ENCODE results near the gene CDK5. TPM values are rescaled to one million over a fixed set of nuclear protein-coding genes. Genes with fewer than 3 reads are reported as not detected.
"Not testable (repeated sequence)": the region's sequence is repeated elsewhere in the genome, so short reads cannot be mapped to it uniquely, and the experiment has no call there.

Gene CDK5
- total RNA-seq, 1 donor from 2014 or later: 4.2 TPM

DNA sequence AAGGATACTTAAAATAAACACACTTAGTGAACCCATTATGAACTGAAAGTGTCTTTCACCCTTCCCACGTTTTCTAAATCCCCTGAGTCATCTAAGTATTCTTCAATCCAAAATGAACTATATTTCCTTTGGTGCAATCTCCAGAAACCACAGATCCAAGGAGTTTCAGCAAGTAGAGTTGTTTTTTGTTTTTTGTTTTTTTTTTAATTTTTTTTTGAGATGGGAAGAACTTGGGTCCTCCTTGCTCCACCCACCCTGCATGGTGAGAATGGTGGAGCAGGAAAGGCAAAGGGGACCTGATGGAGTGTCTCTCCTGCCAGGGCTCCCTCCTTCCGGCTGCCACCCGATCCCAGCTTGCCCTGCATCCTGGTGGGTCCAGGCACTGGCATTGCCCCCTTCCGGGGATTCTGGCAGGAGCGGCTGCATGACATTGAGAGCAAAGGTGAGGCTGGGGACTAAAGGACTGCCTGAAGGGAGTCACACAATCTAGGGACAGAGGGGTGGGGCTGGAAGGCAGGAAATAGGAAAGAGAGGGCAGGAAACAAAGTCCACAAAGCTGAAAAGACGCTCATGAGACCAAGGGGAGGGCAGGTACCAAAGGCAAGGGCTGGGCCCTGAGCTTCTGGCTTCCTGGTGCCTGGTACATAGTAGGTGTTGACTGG, 45.5 kb downstream of the CDK5 start:
- Histone ChIP-seq H3K9me3 (no peaks in the 10 kb centered on the region), H3K36me3 (no peaks in the 10 kb centered on the region), H3K27ac (no peak overlapping the region), H3K4me1 (peaks cover 48% of the 10 kb centered on the region), H3K27me3 (no peaks in the 10 kb centered on the region), H3K4me3 (no peak overlapping the region)
- TF ChIP-seq CTCF (IDR thresholded peaks at IDR 0.05) (no peak), POLR2AphosphoS5 (IDR thresholded peaks at IDR 0.05; ENCODE audit: insufficient read depth in 1 of 2, low read depth in 1 of 2) (no peak), POLR2A (IDR thresholded peaks at IDR 0.05) (no peak)
- DNase-seq (ENCODE audit: extremely low spot score in 2 of 2): no peak
- intact Hi-C loops (cut with DNase I): no loop called here

DNA sequence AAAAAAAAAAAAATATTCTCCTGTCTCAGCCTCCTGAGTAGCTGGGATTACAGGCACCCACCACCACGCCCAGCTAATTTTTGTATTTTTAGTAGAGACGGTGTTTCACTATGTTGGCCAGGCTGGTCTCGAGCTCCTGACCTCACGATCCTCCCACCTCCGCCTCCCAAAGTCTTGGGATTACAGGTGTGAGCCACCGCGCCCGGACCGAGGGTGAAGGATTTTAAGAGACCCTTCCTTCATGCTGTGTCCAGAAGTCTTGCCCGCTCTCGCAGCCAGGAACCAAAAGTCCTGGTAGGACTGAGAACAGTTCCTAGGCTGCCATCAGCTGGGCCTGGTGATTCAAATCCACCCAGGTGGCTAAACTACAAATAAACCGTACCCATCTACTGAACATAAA, 46.1 kb downstream of the CDK5 start:
- DNase-seq (ENCODE audit: extremely low spot score in 2 of 2); H3K27ac ChIP-seq; H3K9me3 ChIP-seq; intact Hi-C loops (cut with DNase I); H3K36me3 ChIP-seq; H3K27me3 ChIP-seq; H3K4me3 ChIP-seq: not testable (repeated sequence)
- H3K4me1 ChIP-seq: peaks cover 48% of the 10 kb centered on the region

- TF ChIP-seq POLR2AphosphoS5 (IDR thresholded peaks at IDR 0.05; ENCODE audit: insufficient read depth in 1 of 2, low read depth in 1 of 2): no peak
- TF ChIP-seq POLR2A (IDR thresholded peaks at IDR 0.05): no peak
- no peak for TF ChIP-seq CTCF (IDR thresholded peaks at IDR 0.05)
- Histone ChIP-seq H3K36me3 (no peaks in the 10 kb centered on the region), H3K27me3 (no peaks in the 10 kb centered on the region), H3K27ac (no peak overlapping the region), H3K4me1 (peaks cover 48% of the 10 kb centered on the region), H3K4me3 (no peak overlapping the region), H3K9me3 (no peaks in the 10 kb centered on the region)
- no peak for DNase-seq (ENCODE audit: extremely low spot score in 2 of 2)
- intact Hi-C loops (cut with DNase I): no loop called here
Measured at GRCh38 chr7:151011097-151011409, 46.6 kb downstream of the CDK5 start.

DNA sequence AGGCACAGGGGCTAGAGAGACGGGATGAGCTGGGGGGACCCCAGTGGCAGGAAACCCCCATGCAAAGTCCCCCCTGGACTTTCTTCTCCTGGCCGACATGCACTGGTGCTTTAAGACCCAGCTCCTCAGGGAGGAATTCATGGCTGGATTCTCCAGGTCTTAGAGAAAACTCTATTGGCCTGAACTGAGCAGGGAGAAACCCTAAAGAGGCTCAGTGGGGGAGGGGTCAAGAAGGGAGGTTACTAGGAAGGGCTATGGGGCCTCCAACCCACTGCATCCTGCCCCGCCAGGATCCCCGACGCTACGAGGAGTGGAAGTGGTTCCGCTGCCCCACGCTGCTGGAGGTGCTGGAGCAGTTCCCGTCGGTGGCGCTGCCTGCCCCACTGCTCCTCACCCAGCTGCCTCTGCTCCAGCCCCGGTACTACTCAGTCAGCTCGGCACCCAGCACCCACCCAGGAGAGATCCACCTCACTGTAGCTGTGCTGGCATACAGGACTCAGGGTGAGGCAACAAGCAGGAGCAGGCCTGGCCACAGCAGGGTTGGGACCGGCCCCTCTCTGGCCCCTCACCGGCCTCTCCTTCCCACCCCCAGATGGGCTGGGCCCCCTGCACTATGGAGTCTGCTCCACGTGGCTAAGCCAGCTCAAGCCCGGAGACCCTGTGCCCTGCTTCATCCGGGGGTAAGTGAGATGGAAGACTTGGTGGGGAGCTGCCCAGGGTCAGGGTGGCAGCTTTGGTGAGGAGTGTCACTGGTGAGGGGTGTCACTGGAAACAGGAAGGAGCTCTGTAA, 47.2 kb downstream of the CDK5 start:
- Histone ChIP-seq H3K4me3 (no peak overlapping the region), H3K27me3 (no peaks in the 10 kb centered on the region), H3K9me3 (no peaks in the 10 kb centered on the region), H3K4me1 (peaks cover 48% of the 10 kb centered on the region), H3K36me3 (no peaks in the 10 kb centered on the region), H3K27ac (no peak overlapping the region)
- no peak for TF ChIP-seq CTCF (IDR thresholded peaks at IDR 0.05)
- no peak for DNase-seq (ENCODE audit: extremely low spot score in 2 of 2)
- intact Hi-C loops (cut with DNase I): no loop called here

- Histone ChIP-seq H3K9me3 (no peaks in the 10 kb centered on the region), H3K4me1 (peaks cover 48% of the 10 kb centered on the region), H3K36me3 (no peaks in the 10 kb centered on the region), H3K4me3 (no peak overlapping the region), H3K27ac (no peak overlapping the region), H3K27me3 (no peaks in the 10 kb centered on the region)
- DNase-seq (ENCODE audit: extremely low spot score in 2 of 2): no peak
- intact Hi-C loops (cut with DNase I): no loop called here
- no peak for TF ChIP-seq POLR2AphosphoS5 (IDR thresholded peaks at IDR 0.05; ENCODE audit: insufficient read depth in 1 of 2, low read depth in 1 of 2)
- no peak for TF ChIP-seq POLR2A (IDR thresholded peaks at IDR 0.05)
- no peak for TF ChIP-seq CTCF (IDR thresholded peaks at IDR 0.05)
Measured at GRCh38 chr7:151010037-151010306, 47.7 kb downstream of the CDK5 start.

All from vagina (tissue), 2 donors.